Measurements from ENCODE around the gene CDH8.

- TF ChIP-seq CTCF (IDR thresholded peaks at IDR 0.05) = no peak
- no peak for TF ChIP-seq POLR2A (IDR thresholded peaks at IDR 0.05)
These were observed 120.7 kb downstream of the CDH8 start for GRCh38 chr16:61915569-61915968.

Data from testis (tissue), 2 donors.